Small intestine (tissue), 7 donors: ENCODE measurements around the gene ZNF552. TPM values are rescaled to one million over a fixed set of nuclear protein-coding genes. Genes with fewer than 3 reads are reported as not detected.

ENCODE experiments used
- DNase-seq, 2 donors: peaks; one replicate each; pipeline versions ENCODE4 v3.0.0 to v3.0.0-alpha.2; 2013
- FAIRE-seq: peaks from 2 replicates; lab custom pipeline; 2012; peaks lifted over from hg19 to GRCh38; lab: Jason Lieb, UNC
- H3K27ac ChIP-seq, 3 donors: one replicate each; pipeline ENCODE4 v1.5.1; 2013; ENCODE audit warnings: low read length in 2 of 3, mild to moderate bottlenecking in 2 of 3, control low read depth in 1 of 3, inconsistent platforms in 1 of 3, low read depth in 1 of 3, moderate library complexity in 1 of 3
- H3K27me3 ChIP-seq, 3 donors: one replicate each; pipeline ENCODE4 v1.6.1; 2013; ENCODE audit warnings: low read length in 3 of 3, inconsistent platforms in 1 of 3; ENCODE audit not compliant: control insufficient read depth in 3 of 3, insufficient read depth in 3 of 3
- H3K36me3 ChIP-seq, 3 donors: one replicate each; pipeline ENCODE4 v1.6.1; 2013; ENCODE audit warnings: low read length in 3 of 3, inconsistent platforms in 1 of 3, low read depth in 1 of 3, mild to moderate bottlenecking in 1 of 3, moderate library complexity in 1 of 3; ENCODE audit not compliant: control insufficient read depth in 3 of 3, insufficient read depth in 2 of 3
- H3K4me1 ChIP-seq, 3 donors: one replicate each; pipeline ENCODE4 v1.6.1; 2013; ENCODE audit warnings: low read length in 2 of 3, inconsistent platforms in 1 of 3, low read depth in 1 of 3, mild to moderate bottlenecking in 1 of 3, moderate library complexity in 1 of 3; ENCODE audit not compliant: control insufficient read depth in 3 of 3, insufficient read depth in 2 of 3
- H3K4me3 ChIP-seq, 3 donors: one replicate each; pipeline ENCODE4 v1.5.1; 2013; ENCODE audit warnings: low read length in 3 of 3, control low read depth in 1 of 3, inconsistent platforms in 1 of 3, low read depth in 1 of 3, mild to moderate bottlenecking in 1 of 3, moderate library complexity in 1 of 3
- H3K9me3 ChIP-seq, 2 donors: one replicate each; pipeline ENCODE4 v1.6.1; 2013; ENCODE audit warnings: low read depth in 1 of 2, low read length in 1 of 2; ENCODE audit not compliant: control insufficient read depth in 2 of 2, insufficient read depth in 1 of 2
- WGBS, 3 donors: extraction: QIAGEN DNeasy Blood & Tissue Kit; methylation state at CpG; one replicate each; pipeline ENCODE4 v1.1.7; 2013; 5-methylcytosine and 5-hydroxymethylcytosine counted together
- polyA plus RNA-seq, 4 donors: library from polyadenylated mRNA; stranded (reverse) in 3 of 4; unstranded in 1 of 4; fragments of 200-250 nt in 3 of 4; fragments of 120-200 nt in 1 of 4; gene quantifications; one replicate each; pipeline versions ENCODE4 v1.2.1 to v1.2.3, GENCODE V29; 2013
- donor health status: healthy with polysubstance abuse.
- donor health status: control.
- donor health status: control.
- donor health status: Bipolar disorder and iron deficiency.
- donor health status: healthy.

ZNF552 gene
- polyA plus RNA-seq, 4 donors: 8.1 to 48.0 (median 9.0) TPM

GRCh38 chr19:57757941-57758340 is 56.8 kb downstream of the ZNF552 start:
- FAIRE-seq: no peak
- peaks cover 0 to 39% of the 10 kb centered on the region in 2 donors for H3K9me3 ChIP-seq
- no peak overlapping the region for H3K4me3 ChIP-seq
- WGBS, 3 donors: 95 to 99% (median 97%) methylated on average over 2 of the region's 2 CpGs
- no peaks in the 10 kb centered on the region for H3K4me1 ChIP-seq
- H3K36me3 ChIP-seq: peaks cover 24 to 35% (median 33%) of the 10 kb centered on the region in 3 donors
- DNase-seq: no peak
- no peak overlapping the region for H3K27ac ChIP-seq
- no peaks in the 10 kb centered on the region for H3K27me3 ChIP-seq

Other genes starting within 250 kb of the ZNF552 start
- gene ZNF416, start 236.0 kb downstream of the ZNF552 start, polyA plus RNA-seq: 1 to 10 TPM in 3 of 4 donors, under 1 TPM in 1; 0.89 to 6.4 (median 2.4) TPM
- 1 to 10 TPM in 3 of 4 donors, not detected in 1; 1.6 to 8.0 (median 2.1) TPM for gene ZIK1, start 230.8 kb downstream of the ZNF552 start, polyA plus RNA-seq
- 1 to 10 TPM in 3 of 4 donors, under 1 TPM in 1; 0.89 to 6.2 (median 3.2) TPM for gene ZNF530, start 215.0 kb downstream of the ZNF552 start, polyA plus RNA-seq
- 10 to 100 TPM in 1 of 4 donors, 1 to 10 TPM in 3; 1.9 to 16.8 (median 4.3) TPM for gene ZNF134, start 200.7 kb downstream of the ZNF552 start, polyA plus RNA-seq
- gene ZNF211, start 181.7 kb downstream of the ZNF552 start, polyA plus RNA-seq: 10 to 100 TPM in 2 of 4 donors, 1 to 10 TPM in 2; 4.3 to 20.0 (median 9.7) TPM
- gene ZSCAN4, start 146.0 kb downstream of the ZNF552 start, polyA plus RNA-seq: under 1 TPM in 2 of 4 donors, not detected in 2; 0.06 TPM
- gene ZNF551, start 132.9 kb downstream of the ZNF552 start, polyA plus RNA-seq: 10 to 100 TPM in 1 of 4 donors, 1 to 10 TPM in 3; 1.1 to 11.3 (median 2.1) TPM
- gene ZNF154, start 105.7 kb downstream of the ZNF552 start, polyA plus RNA-seq: 10 to 100 TPM in 1 of 4 donors, 1 to 10 TPM in 1, under 1 TPM in 1, not detected in 1; 0.27 to 16.7 (median 1.4) TPM
- gene ZNF671, start 87.3 kb downstream of the ZNF552 start, polyA plus RNA-seq: 10 to 100 TPM in 1 of 4 donors, 1 to 10 TPM in 3; 1.6 to 13.0 (median 2.8) TPM
- gene ZNF776, start 68.1 kb downstream of the ZNF552 start, polyA plus RNA-seq: 10 to 100 TPM in 1 of 4 donors, 1 to 10 TPM in 3; 3.1 to 22.1 (median 4.8) TPM
- gene ZNF586, start 45.2 kb downstream of the ZNF552 start, polyA plus RNA-seq: 10 to 100 TPM in 1 of 4 donors, 1 to 10 TPM in 3; 6.2 to 20.4 (median 8.0) TPM
- 10 to 100 TPM in 1 of 4 donors, 1 to 10 TPM in 3; 2.7 to 21.8 (median 6.5) TPM for gene ZNF587B, start 15.4 kb upstream of the ZNF552 start, polyA plus RNA-seq
- gene ZNF587, start 34.9 kb upstream of the ZNF552 start, polyA plus RNA-seq: 10 to 100 TPM in 2 of 4 donors, 1 to 10 TPM in 2; 5.1 to 53.9 (median 12.2) TPM
- 10 to 100 TPM; 11.6 to 44.8 (median 17.2) TPM for gene ZNF814, start 74.1 kb upstream of the ZNF552 start, polyA plus RNA-seq
- 10 to 100 TPM in 1 of 4 donors, 1 to 10 TPM in 3; 1.6 to 24.0 (median 3.4) TPM for gene ZNF417, start 101.7 kb upstream of the ZNF552 start, polyA plus RNA-seq
- 10 to 100 TPM in 1 of 4 donors, 1 to 10 TPM in 3; 2.5 to 14.1 (median 5.0) TPM for gene ZNF418, start 120.5 kb upstream of the ZNF552 start, polyA plus RNA-seq
- 1 to 10 TPM; 1.3 to 7.7 (median 2.4) TPM for gene ZNF256, start 132.8 kb upstream of the ZNF552 start, polyA plus RNA-seq
- gene C19orf18, start 159.6 kb upstream of the ZNF552 start, polyA plus RNA-seq: 1 to 10 TPM in 2 of 4 donors, under 1 TPM in 1, not detected in 1; 0.85 to 1.3 (median 1.0) TPM
- gene ZNF606, start 187.9 kb upstream of the ZNF552 start, polyA plus RNA-seq: 10 to 100 TPM in 1 of 4 donors, 1 to 10 TPM in 3; 3.8 to 20.1 (median 6.4) TPM
- under 1 TPM in 2 of 4 donors, not detected in 2; 0.21 to 0.38 TPM for gene ZSCAN1, start 219.1 kb upstream of the ZNF552 start, polyA plus RNA-seq
- 1 to 10 TPM in 2 of 4 donors, under 1 TPM in 2; 0.67 to 6.2 (median 1.4) TPM for gene ZNF135, start 244.4 kb upstream of the ZNF552 start, polyA plus RNA-seq